SK-N-MC (cell line): ENCODE results near the gene HEPH.

ENCODE experiments used
- DNase-seq: peaks from one replicate; pipeline ENCODE4 v3.0.0-alpha.2; 2011; ENCODE audit warnings: low read depth, low spot score
- H3K27ac ChIP-seq: fragments of 200-600 bp; sonication (generic); 2 replicates; pipeline ENCODE4 v1.5.1; 2016; ENCODE audit warnings: mixed run types
- H3K36me3 ChIP-seq: fragments of 200-600 bp; sonication (generic); 2 replicates; pipeline ENCODE4 v1.6.1; 2017; ENCODE audit warnings: antibody characterized with exemption, low read length, mixed read lengths; ENCODE audit not compliant: insufficient read depth
- H3K4me3 ChIP-seq: fragments of 200-600 bp; sonication (generic); 2 replicates; pipeline ENCODE4 v1.5.1; 2016
- H3K9ac ChIP-seq: fragments of 200-600 bp; sonication (generic); 2 replicates; pipeline ENCODE4 v1.8.0; 2017; ENCODE audit warnings: mixed run types, mixed read lengths; ENCODE audit not compliant: insufficient read length
- H3K9me3 ChIP-seq: fragments of 200-600 bp; sonication (generic); 2 replicates; pipeline ENCODE4 v1.6.1; 2017; ENCODE audit warnings: low read depth, mild to moderate bottlenecking, antibody characterized with exemption, low read length, moderate library complexity, mixed read lengths
- EZH2 ChIP-seq: fragments of 200-600 bp; sonication (generic); IDR thresholded peaks from one replicate; pipeline ENCODE4 v1.6.1; 2017; ENCODE audit warnings: antibody characterized with exemption
- FOXP2 ChIP-seq: optimal IDR thresholded peaks from 2 replicates; pipeline ENCODE3; 2011; ENCODE audit warnings: mild to moderate bottlenecking, moderate library complexity; ENCODE audit not compliant: insufficient read depth; ENCODE audit errors: extremely low read length, control extremely low read depth
- POLR2AphosphoS5 ChIP-seq: IDR thresholded peaks from 2 replicates; pipeline ENCODE4 v1.6.1; 2012; ENCODE audit warnings: mild to moderate bottlenecking, low read depth, low read length, borderline replicate concordance

The HEPH gene

DNA sequence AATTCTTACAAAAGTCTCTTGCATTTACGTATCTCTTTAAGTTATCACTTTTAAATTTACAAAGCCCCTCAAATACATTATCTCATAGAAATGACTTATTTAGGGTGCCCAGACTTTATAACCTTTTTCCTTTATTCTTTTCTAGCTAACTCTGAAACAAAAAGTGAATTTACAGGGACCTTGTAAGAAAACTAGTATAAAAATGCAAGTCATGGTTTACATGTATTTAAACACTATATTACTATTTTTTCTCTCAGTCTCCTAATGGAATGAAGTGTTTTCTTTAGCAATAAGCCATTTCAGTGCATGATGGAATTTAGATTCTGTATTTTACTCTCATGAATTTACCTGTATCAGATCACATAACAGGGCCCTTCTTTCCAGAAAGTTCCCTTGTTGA lies 14.5 kb upstream of the HEPH start:
- H3K27ac ChIP-seq: no peak overlapping the region
- no peaks in the 10 kb centered on the region for H3K9me3 ChIP-seq
- TF ChIP-seq FOXP2: no peak
- no peak for TF ChIP-seq POLR2AphosphoS5
- TF ChIP-seq EZH2: no peak
- no peaks in the 10 kb centered on the region for H3K36me3 ChIP-seq
- no peak overlapping the region for H3K4me3 ChIP-seq
- H3K9ac ChIP-seq: no peak overlapping the region
- no peak for DNase-seq

GRCh38 chrX:66150163-66150562 lies 13.9 kb upstream of the HEPH start:
- H3K36me3 ChIP-seq: no peaks in the 10 kb centered on the region
- DNase-seq: no peak
- H3K9ac ChIP-seq: no peak overlapping the region
- no peak overlapping the region for H3K4me3 ChIP-seq
- no peak overlapping the region for H3K27ac ChIP-seq
- no peak for TF ChIP-seq FOXP2
- no peak for TF ChIP-seq POLR2AphosphoS5
- TF ChIP-seq EZH2: no peak
- H3K9me3 ChIP-seq: no peaks in the 10 kb centered on the region

GRCh38 chrX:66162331-66162822 lies 1.7 kb upstream of the HEPH start:
- no peak for TF ChIP-seq EZH2
- TF ChIP-seq FOXP2: no peak
- TF ChIP-seq POLR2AphosphoS5: no peak
- no peak overlapping the region for H3K4me3 ChIP-seq
- no peak for DNase-seq

GRCh38 chrX:66163447-66163846 lies 600 bp upstream of the HEPH start:
- no peak overlapping the region for H3K4me3 ChIP-seq
- DNase-seq: no peak

More at GRCh38 chrX:66162331-66162822, 1.7 kb upstream of the HEPH start:
- no peaks in the 10 kb centered on the region for H3K36me3 ChIP-seq
- no peak overlapping the region for H3K9ac ChIP-seq
- H3K27ac ChIP-seq: no peak overlapping the region
- no peaks in the 10 kb centered on the region for H3K9me3 ChIP-seq

DNA sequence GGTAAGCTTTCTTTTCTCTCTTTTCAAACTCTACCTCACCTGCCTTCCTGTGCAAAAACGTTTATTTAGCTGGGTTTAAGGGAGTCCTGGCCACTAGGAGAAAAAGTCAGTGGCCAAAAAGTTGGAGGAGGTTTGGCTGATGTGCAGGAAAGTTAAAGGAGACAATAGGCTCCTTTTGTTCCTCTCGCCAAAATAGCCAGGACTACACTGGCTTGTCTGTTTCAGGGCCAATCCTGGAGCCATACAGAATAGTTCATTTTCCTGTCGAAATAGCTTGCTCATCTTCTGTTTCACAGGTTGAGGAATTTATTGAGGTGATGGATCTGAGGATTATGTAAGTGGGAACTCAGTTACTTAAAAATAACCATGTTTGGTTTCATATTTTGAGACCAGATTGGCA lies 423 bp downstream of the HEPH start:
- H3K4me3 ChIP-seq: no peak overlapping the region
- TF ChIP-seq EZH2: no peak
- TF ChIP-seq POLR2AphosphoS5: no peak
- TF ChIP-seq FOXP2: no peak
- H3K36me3 ChIP-seq: no peaks in the 10 kb centered on the region
- no peak overlapping the region for H3K9ac ChIP-seq
- no peaks in the 10 kb centered on the region for H3K9me3 ChIP-seq
- DNase-seq: no peak
- no peak overlapping the region for H3K27ac ChIP-seq

More at GRCh38 chrX:66163447-66163846, 600 bp upstream of the HEPH start:
- Histone ChIP-seq H3K36me3 (no peaks in the 10 kb centered on the region), H3K9me3 (no peaks in the 10 kb centered on the region), H3K9ac (no peak overlapping the region), H3K27ac (no peak overlapping the region)
- no peak for TF ChIP-seq FOXP2
- no peak for TF ChIP-seq POLR2AphosphoS5
- TF ChIP-seq EZH2: no peak

- TF ChIP-seq FOXP2 (no peak), EZH2 (no peak), POLR2AphosphoS5 (no peak)
- no peak for DNase-seq
- Histone ChIP-seq H3K27ac (no peak overlapping the region), H3K4me3 (no peak overlapping the region), H3K36me3 (no peaks in the 10 kb centered on the region), H3K9ac (no peak overlapping the region), H3K9me3 (no peaks in the 10 kb centered on the region)
Observed at GRCh38 chrX:66164931-66165330, 884 bp downstream of the HEPH start.

GRCh38 chrX:66166671-66167070 lies 2.6 kb downstream of the HEPH start:
- Histone ChIP-seq H3K4me3 (no peak overlapping the region), H3K9me3 (no peaks in the 10 kb centered on the region), H3K27ac (no peak overlapping the region), H3K9ac (no peak overlapping the region), H3K36me3 (no peaks in the 10 kb centered on the region)
- DNase-seq: no peak
- TF ChIP-seq EZH2 (no peak), FOXP2 (no peak), POLR2AphosphoS5 (no peak)

DNA sequence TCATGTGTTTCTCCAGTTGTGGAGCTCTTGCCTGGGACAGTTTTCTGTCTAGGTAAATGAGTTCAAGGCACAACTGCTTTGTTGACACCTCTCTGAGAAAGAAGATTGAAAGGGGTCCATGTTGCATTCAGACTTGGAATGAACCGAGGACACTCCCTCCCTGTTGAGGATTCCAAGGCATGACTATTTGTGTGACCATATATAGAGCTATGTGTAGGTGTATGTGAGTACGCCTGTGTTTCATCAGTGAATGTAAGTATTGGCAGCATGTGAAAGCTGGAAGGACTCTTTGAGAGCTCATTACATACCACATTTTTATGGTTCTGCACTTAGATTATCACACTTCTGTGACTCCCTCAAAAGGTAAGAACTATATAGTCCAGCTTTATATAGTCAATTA lies 3.4 kb downstream of the HEPH start:
- TF ChIP-seq POLR2AphosphoS5 (no peak), EZH2 (no peak), FOXP2 (no peak)
- no peak overlapping the region for H3K9ac ChIP-seq

DNA sequence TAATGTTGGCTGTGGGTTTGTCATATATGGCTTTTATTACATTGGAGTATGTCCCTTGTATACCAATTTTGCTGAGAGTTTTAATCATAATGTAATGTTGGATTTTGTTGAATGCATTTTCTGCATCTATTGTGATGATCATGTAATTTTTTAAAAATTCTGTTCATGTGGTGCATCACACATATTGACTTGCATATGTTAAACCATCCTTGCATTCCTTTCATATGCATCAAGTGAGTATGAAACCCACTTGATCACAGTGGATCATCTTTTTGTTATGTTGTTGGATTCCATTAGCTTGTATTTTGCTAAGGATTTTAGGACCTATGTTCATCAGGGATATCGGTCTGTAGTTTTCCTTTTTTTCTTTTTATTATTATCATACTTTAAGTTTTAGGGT lies 12.1 kb downstream of the HEPH start:
- Histone ChIP-seq H3K9me3 (no peaks in the 10 kb centered on the region), H3K27ac (no peak overlapping the region), H3K4me3 (no peak overlapping the region), H3K9ac (no peak overlapping the region), H3K36me3 (no peaks in the 10 kb centered on the region)
- TF ChIP-seq EZH2: no peak
- no peak for TF ChIP-seq FOXP2
- no peak for TF ChIP-seq POLR2AphosphoS5
- DNase-seq: no peak

More for the DNA sequence above, 3.4 kb downstream of the HEPH start:
- no peaks in the 10 kb centered on the region for H3K36me3 ChIP-seq
- no peaks in the 10 kb centered on the region for H3K9me3 ChIP-seq
- no peak overlapping the region for H3K27ac ChIP-seq
- H3K4me3 ChIP-seq: no peak overlapping the region
- DNase-seq: no peak

DNA sequence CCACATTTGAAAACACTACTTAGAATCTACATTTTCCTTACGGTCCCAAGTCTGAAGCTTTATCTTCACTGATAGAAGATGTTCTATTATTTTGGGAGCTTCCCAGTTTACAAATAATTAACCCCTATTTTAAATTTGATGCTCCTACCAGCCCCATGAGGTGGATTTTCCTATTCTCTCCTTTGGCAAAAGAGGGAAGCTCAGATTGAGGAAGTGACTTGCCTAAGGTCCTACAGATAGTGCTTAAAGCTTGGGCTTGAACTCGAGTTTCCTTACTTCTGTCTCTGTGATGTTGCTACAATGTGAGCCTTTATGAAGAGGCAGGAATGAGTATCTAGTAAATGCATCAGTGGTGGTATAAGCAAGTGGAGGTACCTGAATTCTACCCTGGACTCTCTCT lies 27.5 kb downstream of the HEPH start:
- Histone ChIP-seq H3K4me3 (no peak overlapping the region), H3K27ac (no peak overlapping the region), H3K36me3 (no peaks in the 10 kb centered on the region), H3K9me3 (no peaks in the 10 kb centered on the region), H3K9ac (no peak overlapping the region)
- no peak for DNase-seq
- TF ChIP-seq EZH2 (no peak), POLR2AphosphoS5 (no peak), FOXP2 (no peak)
